ENCODE measurements around the gene THAP3. TPM values are rescaled to one million over a fixed set of nuclear protein-coding genes. Genes with fewer than 3 reads are reported as not detected.

THAP3 gene
- total and polyA plus RNA-seq, 4 donors = 17.4 to 31.8 (median 29.1) TPM

DNA sequence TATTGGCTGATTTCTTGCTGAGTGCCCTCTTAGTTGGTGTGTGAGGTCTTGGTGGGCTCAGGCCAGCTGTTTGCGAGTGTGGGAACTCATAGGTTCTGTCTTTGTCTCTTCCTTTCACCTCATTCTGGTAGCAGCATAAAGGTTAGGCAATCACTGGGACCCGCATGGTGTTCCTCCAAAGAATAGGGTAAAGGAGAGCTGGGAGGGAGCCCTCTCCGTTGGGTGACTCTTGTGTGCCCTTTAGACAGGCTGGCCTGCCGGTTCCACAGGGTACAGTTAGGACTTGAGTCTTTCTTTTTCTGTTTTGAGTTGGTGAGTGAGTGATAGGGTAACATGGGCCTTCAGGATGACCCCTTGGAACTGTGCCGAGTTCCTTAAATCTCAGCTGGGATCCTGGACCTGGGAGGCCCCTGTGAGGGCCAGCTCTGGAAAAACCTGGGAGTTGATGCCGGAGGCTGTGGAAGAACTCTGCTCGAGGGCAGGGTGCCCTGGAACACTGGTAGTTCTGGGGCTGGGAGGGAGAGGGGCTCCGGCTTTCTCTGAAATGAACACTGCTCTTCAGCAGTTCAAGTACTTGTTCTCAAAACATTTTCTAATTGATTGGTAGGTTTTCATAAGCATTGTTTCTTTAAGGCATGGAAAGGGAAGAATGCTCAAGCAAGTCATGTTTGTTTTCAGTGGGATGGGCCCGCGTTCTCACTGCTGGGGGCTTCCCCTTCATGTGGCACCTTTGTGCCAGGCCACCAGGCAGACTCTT is 2.1 kb upstream of the THAP3 start:
- no peaks in the 10 kb centered on the region for H3K27me3 ChIP-seq (ENCODE audit: control insufficient read depth, insufficient read depth, low read length)
- 96% methylated on average over 5 of the region's 10 CpGs for WGBS (ENCODE audit: insufficient coverage)
- peaks cover 74% of the 10 kb centered on the region for H3K36me3 ChIP-seq (ENCODE audit: control insufficient read depth, insufficient read depth, low read length)
- no peaks in the 10 kb centered on the region for H3K9me3 ChIP-seq (ENCODE audit: control insufficient read depth, insufficient read depth, low read length)
- H3K4me1 ChIP-seq (ENCODE audit: control insufficient read depth, insufficient read depth, low read length) = peaks cover 19% of the 10 kb centered on the region
- DNase-seq (ENCODE audit: low read depth in 4 of 6, low spot score in 6 of 6) = no peak
- no peak overlapping the region for H3K27ac ChIP-seq (ENCODE audit: low read depth, low read length)
- no peak overlapping the region for H3K4me3 ChIP-seq (ENCODE audit: low read depth, low read length)

DNA sequence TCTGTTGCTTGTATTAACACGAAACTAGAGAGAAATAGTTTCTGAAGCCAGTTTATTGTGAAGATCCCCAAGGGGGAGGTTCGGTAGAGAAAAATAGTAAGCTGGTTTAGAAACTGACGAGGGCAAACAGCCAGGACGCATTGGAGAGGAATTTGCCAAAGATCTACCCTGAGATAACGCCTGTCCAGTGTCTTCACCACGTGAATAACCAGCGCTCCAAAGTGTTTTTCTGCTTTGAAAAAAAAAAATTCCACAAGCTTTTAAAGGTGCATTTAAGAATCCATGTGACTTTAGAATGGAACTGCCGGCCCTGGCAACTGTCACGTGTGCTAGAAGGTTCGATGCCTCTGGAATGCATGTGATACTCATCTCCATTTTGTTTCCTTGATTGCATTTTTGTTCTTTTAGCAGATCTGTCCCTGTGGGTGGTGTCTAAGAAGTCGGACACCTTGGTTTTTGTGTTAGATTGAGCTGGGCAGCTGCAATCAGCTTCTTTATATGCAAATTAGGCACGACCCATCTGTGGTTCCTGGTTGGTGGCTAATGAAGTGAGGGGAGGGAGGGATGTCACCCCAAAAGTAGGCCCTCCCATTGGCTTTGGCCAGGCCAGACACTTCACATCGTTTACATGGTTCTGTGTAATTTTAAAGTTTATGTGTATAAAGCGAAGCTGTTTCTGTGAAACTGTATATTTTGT is 1.3 kb upstream of the THAP3 start:
- Histone ChIP-seq H3K27me3 (ENCODE audit: control insufficient read depth, insufficient read depth, low read length) (no peaks in the 10 kb centered on the region), H3K9me3 (ENCODE audit: control insufficient read depth, insufficient read depth, low read length) (no peaks in the 10 kb centered on the region), H3K36me3 (ENCODE audit: control insufficient read depth, insufficient read depth, low read length) (peaks cover 76% of the 10 kb centered on the region), H3K4me1 (ENCODE audit: control insufficient read depth, insufficient read depth, low read length) (peaks cover 23% of the 10 kb centered on the region), H3K27ac (ENCODE audit: low read depth, low read length) (no peak overlapping the region), H3K4me3 (ENCODE audit: low read depth, low read length) (no peak overlapping the region)
- WGBS (ENCODE audit: insufficient coverage) = 69% methylated on average over 12 of the region's 14 CpGs
- DNase-seq (ENCODE audit: low read depth in 4 of 6, low spot score in 6 of 6) = no peak

DNA sequence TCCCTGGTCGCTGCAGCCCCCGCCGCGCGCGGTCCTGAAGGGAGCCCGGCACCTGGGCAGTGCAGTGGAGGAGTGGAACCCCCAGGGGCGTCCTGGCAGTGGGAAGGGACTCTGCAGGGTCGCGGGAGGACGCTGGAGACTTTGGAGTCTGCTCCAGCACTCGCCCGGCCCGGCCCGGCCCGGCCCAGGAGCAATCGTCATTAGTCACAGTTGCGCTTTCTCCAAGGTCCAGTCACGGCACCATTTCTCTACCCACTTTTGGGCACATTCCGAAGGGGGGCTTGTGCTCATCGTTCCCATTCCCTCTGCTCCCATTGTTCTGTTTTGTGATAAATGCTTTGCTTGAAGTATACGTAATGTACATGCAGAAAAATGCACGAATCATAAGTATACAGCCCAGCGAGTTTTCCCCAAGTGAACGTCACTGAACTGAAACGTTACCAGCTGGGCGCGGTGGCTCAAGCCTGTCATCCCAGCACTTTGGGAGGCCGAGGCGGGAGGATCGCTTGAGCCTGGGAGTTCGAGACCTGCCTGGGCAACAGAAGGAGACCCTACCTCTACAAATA is 999 bp downstream of the THAP3 start:
- Histone ChIP-seq H3K4me3 (ENCODE audit: low read depth, low read length) (peak overlapping the region; percentile 62), H3K9me3 (ENCODE audit: control insufficient read depth, insufficient read depth, low read length) (no peaks in the 10 kb centered on the region), H3K36me3 (ENCODE audit: control insufficient read depth, insufficient read depth, low read length) (peaks cover 79% of the 10 kb centered on the region), H3K4me1 (ENCODE audit: control insufficient read depth, insufficient read depth, low read length) (peaks cover 23% of the 10 kb centered on the region), H3K27me3 (ENCODE audit: control insufficient read depth, insufficient read depth, low read length) (no peaks in the 10 kb centered on the region), H3K27ac (ENCODE audit: low read depth, low read length) (peak overlapping the region; percentile 22)
- 12% methylated on average over 25 of the region's 32 CpGs for WGBS (ENCODE audit: insufficient coverage)
- DNase-seq (ENCODE audit: low read depth in 4 of 6, low spot score in 6 of 6) = peak in 2 of 6 donors; percentile 32 to 45

DNA sequence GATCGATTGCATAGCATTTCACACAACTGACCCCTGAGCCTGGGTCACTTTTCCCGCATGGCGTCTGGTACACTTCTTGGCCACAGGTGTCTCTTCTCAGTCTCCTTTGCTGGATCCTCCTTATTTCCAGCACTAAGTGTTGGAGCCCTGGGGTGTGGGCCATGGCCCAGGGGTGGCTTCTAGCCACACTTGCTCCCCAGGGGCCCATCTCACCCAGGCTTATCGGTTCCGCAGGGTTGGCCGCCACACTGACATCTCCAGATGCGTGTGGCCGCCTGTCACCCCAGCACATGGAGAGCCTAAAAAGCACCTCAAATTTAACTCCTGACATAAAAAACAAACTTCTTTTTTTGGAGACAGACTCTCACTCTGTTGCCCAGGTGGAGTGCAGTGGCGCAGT is 2.4 kb downstream of the THAP3 start:
- H3K36me3 ChIP-seq (ENCODE audit: control insufficient read depth, insufficient read depth, low read length) = peaks cover 76% of the 10 kb centered on the region
- H3K27me3 ChIP-seq (ENCODE audit: control insufficient read depth, insufficient read depth, low read length) = no peaks in the 10 kb centered on the region
- H3K4me3 ChIP-seq (ENCODE audit: low read depth, low read length) = no peak overlapping the region
- 98% methylated on average over 7 of the region's 9 CpGs for WGBS (ENCODE audit: insufficient coverage)
- H3K27ac ChIP-seq (ENCODE audit: low read depth, low read length) = no peak overlapping the region
- H3K4me1 ChIP-seq (ENCODE audit: control insufficient read depth, insufficient read depth, low read length) = peaks cover 23% of the 10 kb centered on the region
- no peak for DNase-seq (ENCODE audit: low read depth in 4 of 6, low spot score in 6 of 6)
- H3K9me3 ChIP-seq (ENCODE audit: control insufficient read depth, insufficient read depth, low read length) = no peaks in the 10 kb centered on the region

DNA sequence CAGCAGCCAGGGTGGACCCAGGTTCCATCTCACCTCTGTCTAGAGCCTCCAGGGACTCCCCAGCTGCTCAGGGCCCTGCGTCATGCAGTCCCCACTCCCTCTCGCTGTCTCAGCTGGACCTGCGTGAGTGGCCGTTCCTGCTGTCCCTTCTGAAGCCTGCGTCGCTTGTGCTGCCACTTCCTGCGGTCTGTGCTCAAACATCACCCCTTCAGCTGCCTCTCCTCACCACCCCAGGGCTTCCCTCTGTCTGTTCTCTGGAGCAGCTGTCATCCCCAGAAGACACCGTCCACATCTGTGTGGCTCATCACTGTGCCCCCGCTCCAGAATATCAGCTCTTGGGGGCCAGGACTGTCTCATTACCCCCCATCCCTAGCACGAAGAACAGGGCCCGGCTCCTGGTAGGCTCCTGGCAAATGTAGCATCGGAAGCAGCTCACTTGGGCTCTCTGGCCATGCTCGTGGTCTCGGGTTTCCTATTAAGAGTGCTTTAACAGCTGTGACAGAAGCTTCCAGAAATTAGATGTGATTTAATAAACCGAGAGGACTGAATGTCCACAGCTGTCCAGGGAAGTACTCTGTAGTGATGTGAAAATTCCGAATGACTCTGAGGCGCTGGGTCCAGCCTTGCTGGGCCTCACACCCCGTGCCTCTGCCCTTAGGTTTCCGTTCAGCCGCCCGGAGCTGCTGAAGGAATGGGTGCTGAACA is 3.3 kb downstream of the THAP3 start:
- Histone ChIP-seq H3K9me3 (ENCODE audit: control insufficient read depth, insufficient read depth, low read length) (no peaks in the 10 kb centered on the region), H3K27me3 (ENCODE audit: control insufficient read depth, insufficient read depth, low read length) (no peaks in the 10 kb centered on the region), H3K27ac (ENCODE audit: low read depth, low read length) (no peak overlapping the region), H3K36me3 (ENCODE audit: control insufficient read depth, insufficient read depth, low read length) (peaks cover 76% of the 10 kb centered on the region), H3K4me1 (ENCODE audit: control insufficient read depth, insufficient read depth, low read length) (peaks cover 23% of the 10 kb centered on the region), H3K4me3 (ENCODE audit: low read depth, low read length) (no peak overlapping the region)
- no peak for DNase-seq (ENCODE audit: low read depth in 4 of 6, low spot score in 6 of 6)
- WGBS (ENCODE audit: insufficient coverage) = 92% methylated on average over 21 of the region's 21 CpGs

DNA sequence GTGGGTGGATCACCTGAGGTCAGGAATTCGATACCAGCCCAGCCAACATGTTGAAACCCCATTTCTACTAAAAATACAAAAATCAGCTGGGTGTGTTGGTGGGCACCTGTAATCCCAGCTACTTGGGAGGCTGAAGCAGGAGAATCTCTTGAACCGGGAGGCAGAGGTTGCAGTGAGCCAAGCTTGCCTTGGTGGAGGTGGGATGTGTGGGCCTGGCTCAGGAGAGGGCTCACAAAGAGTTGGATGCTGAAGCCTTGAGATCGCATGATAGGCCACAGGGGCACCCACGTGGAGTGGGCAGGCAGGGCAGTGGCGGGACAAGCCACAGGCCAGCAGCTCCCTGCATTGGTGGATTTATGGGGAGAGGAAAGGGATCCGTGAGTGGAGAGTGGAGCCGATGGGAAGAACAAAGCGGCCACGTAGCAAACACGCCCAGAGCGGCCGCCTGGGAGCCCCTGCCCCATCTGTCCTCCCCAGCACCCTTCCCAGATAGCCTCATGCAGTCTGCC is 4.4 kb downstream of the THAP3 start:
- 87% methylated on average over 10 of the region's 12 CpGs for WGBS (ENCODE audit: insufficient coverage)
- Histone ChIP-seq H3K27me3 (ENCODE audit: control insufficient read depth, insufficient read depth, low read length) (no peaks in the 10 kb centered on the region), H3K4me1 (ENCODE audit: control insufficient read depth, insufficient read depth, low read length) (peaks cover 23% of the 10 kb centered on the region), H3K36me3 (ENCODE audit: control insufficient read depth, insufficient read depth, low read length) (peaks cover 81% of the 10 kb centered on the region), H3K9me3 (ENCODE audit: control insufficient read depth, insufficient read depth, low read length) (no peaks in the 10 kb centered on the region), H3K27ac (ENCODE audit: low read depth, low read length) (no peak overlapping the region), H3K4me3 (ENCODE audit: low read depth, low read length) (no peak overlapping the region)
- no peak for DNase-seq (ENCODE audit: low read depth in 4 of 6, low spot score in 6 of 6)

DNA sequence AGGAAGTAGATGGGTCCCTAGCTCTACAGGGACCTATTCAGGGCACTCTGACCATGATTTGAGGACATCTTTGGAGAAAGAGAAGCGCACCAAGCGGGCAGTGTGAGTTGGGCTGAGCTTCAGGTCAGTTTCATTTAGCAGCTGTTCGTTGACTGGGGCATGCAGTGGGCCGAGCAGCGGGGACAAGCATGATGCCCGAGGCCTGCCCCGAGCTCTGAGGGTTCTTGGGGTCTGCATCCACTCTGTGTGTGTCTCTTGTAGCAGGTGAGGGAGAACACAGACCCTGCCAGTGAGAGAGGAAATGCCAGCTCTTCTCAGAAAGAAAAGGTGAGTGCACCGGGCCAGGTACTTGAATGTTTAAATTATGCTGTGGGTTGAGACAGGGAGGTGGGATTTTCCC is 5.4 kb downstream of the THAP3 start:
- Histone ChIP-seq H3K4me3 (ENCODE audit: low read depth, low read length) (no peak overlapping the region), H3K4me1 (ENCODE audit: control insufficient read depth, insufficient read depth, low read length) (peaks cover 16% of the 10 kb centered on the region), H3K27ac (ENCODE audit: low read depth, low read length) (no peak overlapping the region), H3K9me3 (ENCODE audit: control insufficient read depth, insufficient read depth, low read length) (no peaks in the 10 kb centered on the region), H3K27me3 (ENCODE audit: control insufficient read depth, insufficient read depth, low read length) (no peaks in the 10 kb centered on the region), H3K36me3 (ENCODE audit: control insufficient read depth, insufficient read depth, low read length) (peaks cover 85% of the 10 kb centered on the region)
- 92% methylated on average over 8 of the region's 8 CpGs for WGBS (ENCODE audit: insufficient coverage)
- DNase-seq (ENCODE audit: low read depth in 4 of 6, low spot score in 6 of 6) = no peak

GRCh38 chr1:6631058-6631457 is 6.4 kb downstream of the THAP3 start:
- no peaks in the 10 kb centered on the region for H3K27me3 ChIP-seq (ENCODE audit: control insufficient read depth, insufficient read depth, low read length)
- DNase-seq (ENCODE audit: low read depth in 4 of 6, low spot score in 6 of 6) = no peak
- no peak overlapping the region for H3K4me3 ChIP-seq (ENCODE audit: low read depth, low read length)
- H3K27ac ChIP-seq (ENCODE audit: low read depth, low read length) = no peak overlapping the region
- peaks cover 10% of the 10 kb centered on the region for H3K4me1 ChIP-seq (ENCODE audit: control insufficient read depth, insufficient read depth, low read length)
- no peaks in the 10 kb centered on the region for H3K9me3 ChIP-seq (ENCODE audit: control insufficient read depth, insufficient read depth, low read length)
- H3K36me3 ChIP-seq (ENCODE audit: control insufficient read depth, insufficient read depth, low read length) = peaks cover 94% of the 10 kb centered on the region
- WGBS (ENCODE audit: insufficient coverage) = 100% methylated on average over 1 of the region's 8 CpGs
